ENCODE results near the gene KRTAP10-4. TPM values are rescaled to one million over a fixed set of nuclear protein-coding genes. Genes with fewer than 3 reads are reported as not detected.

KRTAP10-4 gene
- total and polyA plus RNA-seq, 2 donors (not counting 1 experiment from before 2014, with no cell fraction given): not detected

- H3K4me1 ChIP-seq (ENCODE audit: control insufficient read depth, extremely low read depth, insufficient read depth, low read length): no peaks in the 10 kb centered on the region
- DNase-seq (ENCODE audit: low read depth in 2 of 2): no peak
- TF ChIP-seq CTCF (conservative IDR thresholded peaks at IDR 0.05 in 1 of 2, IDR thresholded peaks at IDR 0.05 in 1 of 2; ENCODE audit: low read depth in 1 of 2, low read length in 2 of 2) (no peak), EZH2 (IDR thresholded peaks at IDR 0.05; ENCODE audit: low read length, missing control alignments) (no peak)
- no peaks in the 10 kb centered on the region for H4K20me1 ChIP-seq (ENCODE audit: control insufficient read depth, extremely low read depth, insufficient read depth, low read length)
- no peaks in the 10 kb centered on the region for H3K27me3 ChIP-seq (ENCODE audit: control insufficient read depth, insufficient read depth, low read length)
- H3K4me3 ChIP-seq (replicated peaks in 1 of 4; ENCODE audit: control extremely low read depth in 1 of 4, insufficient read depth in 1 of 4, low read depth in 3 of 4, low read length in 4 of 4): no peak overlapping the region
- H3K4me2 ChIP-seq (ENCODE audit: extremely low read depth, insufficient read depth, low read length): no peak overlapping the region
- H2AFZ ChIP-seq (ENCODE audit: low read length): no peak overlapping the region
- H3K9ac ChIP-seq (ENCODE audit: insufficient read depth, low read length): no peak overlapping the region
- no peaks in the 10 kb centered on the region for H3K79me2 ChIP-seq (ENCODE audit: control insufficient read depth, insufficient read depth, low read length)
- no peaks in the 10 kb centered on the region for H3K36me3 ChIP-seq (ENCODE audit: control insufficient read depth, insufficient read depth, low read length)
- no peak overlapping the region for H3K27ac ChIP-seq (ENCODE audit: insufficient read depth, low read length)
- H3K9me3 ChIP-seq (ENCODE audit: control insufficient read depth, insufficient read depth, low read depth, low read length): no peaks in the 10 kb centered on the region
These were observed 20.8 kb upstream of the KRTAP10-4 start for GRCh38 chr21:44552681-44553080.

DNA sequence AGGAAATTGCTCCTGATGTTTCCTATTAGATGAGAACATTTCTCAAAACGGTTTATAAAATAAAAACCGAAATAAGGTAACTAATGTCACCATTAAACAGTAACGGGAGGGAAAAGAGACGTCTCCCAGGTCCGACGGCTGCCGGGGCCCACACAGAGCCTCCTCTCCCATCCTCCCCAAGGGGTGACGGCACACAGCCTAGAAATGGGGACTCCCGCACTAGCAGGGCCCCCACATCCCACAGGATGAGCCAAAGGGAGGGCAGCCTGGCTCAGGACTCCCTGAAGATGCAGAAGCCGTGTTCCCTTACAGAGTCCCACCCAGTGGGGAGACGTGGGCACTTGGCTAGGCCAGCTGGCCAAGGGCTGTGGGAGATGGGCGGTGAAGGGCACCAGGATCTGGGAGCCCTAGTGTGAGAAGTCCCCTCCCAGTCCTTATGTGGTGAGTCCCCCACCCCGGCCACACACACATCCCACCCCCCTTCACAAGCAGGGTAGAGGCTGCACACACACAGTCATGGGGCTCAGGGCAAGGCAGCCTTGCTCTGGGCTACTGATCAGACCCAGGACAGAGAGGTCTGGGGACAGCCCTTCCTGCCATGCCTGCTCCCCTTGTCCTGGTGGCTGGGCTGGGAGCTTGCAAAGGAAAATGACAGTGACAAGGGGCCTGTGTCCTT lies 18.2 kb upstream of the KRTAP10-4 start:
- Histone ChIP-seq H3K79me2 (ENCODE audit: control insufficient read depth, insufficient read depth, low read length) (no peaks in the 10 kb centered on the region), H4K20me1 (ENCODE audit: control insufficient read depth, extremely low read depth, insufficient read depth, low read length) (no peaks in the 10 kb centered on the region), H2AFZ (ENCODE audit: low read length) (no peak overlapping the region), H3K9me3 (ENCODE audit: control insufficient read depth, insufficient read depth, low read depth, low read length) (no peaks in the 10 kb centered on the region), H3K27me3 (ENCODE audit: control insufficient read depth, insufficient read depth, low read length) (no peaks in the 10 kb centered on the region), H3K4me1 (ENCODE audit: control insufficient read depth, extremely low read depth, insufficient read depth, low read length) (no peaks in the 10 kb centered on the region), H3K9ac (ENCODE audit: insufficient read depth, low read length) (no peak overlapping the region), H3K4me3 (replicated peaks in 1 of 4; ENCODE audit: control extremely low read depth in 1 of 4, insufficient read depth in 1 of 4, low read depth in 3 of 4, low read length in 4 of 4) (no peak overlapping the region), H3K27ac (ENCODE audit: insufficient read depth, low read length) (no peak overlapping the region), H3K36me3 (ENCODE audit: control insufficient read depth, insufficient read depth, low read length) (no peaks in the 10 kb centered on the region), H3K4me2 (ENCODE audit: extremely low read depth, insufficient read depth, low read length) (no peak overlapping the region)
- DNase-seq (ENCODE audit: low read depth in 2 of 2): no peak
- TF ChIP-seq CTCF (conservative IDR thresholded peaks at IDR 0.05 in 1 of 2, IDR thresholded peaks at IDR 0.05 in 1 of 2; ENCODE audit: low read depth in 1 of 2, low read length in 2 of 2) (no peak), EZH2 (IDR thresholded peaks at IDR 0.05; ENCODE audit: low read length, missing control alignments) (no peak)

GRCh38 chr21:44556879-44557278 lies 16.6 kb upstream of the KRTAP10-4 start:
- H3K79me2 ChIP-seq (ENCODE audit: control insufficient read depth, insufficient read depth, low read length): no peaks in the 10 kb centered on the region
- no peak overlapping the region for H3K4me2 ChIP-seq (ENCODE audit: extremely low read depth, insufficient read depth, low read length)
- H3K9ac ChIP-seq (ENCODE audit: insufficient read depth, low read length): no peak overlapping the region
- DNase-seq (ENCODE audit: low read depth in 2 of 2): no peak
- H3K27me3 ChIP-seq (ENCODE audit: control insufficient read depth, insufficient read depth, low read length): no peaks in the 10 kb centered on the region
- H4K20me1 ChIP-seq (ENCODE audit: control insufficient read depth, extremely low read depth, insufficient read depth, low read length): no peaks in the 10 kb centered on the region
- no peaks in the 10 kb centered on the region for H3K9me3 ChIP-seq (ENCODE audit: control insufficient read depth, insufficient read depth, low read depth, low read length)
- no peak overlapping the region for H3K4me3 ChIP-seq (replicated peaks in 1 of 4; ENCODE audit: control extremely low read depth in 1 of 4, insufficient read depth in 1 of 4, low read depth in 3 of 4, low read length in 4 of 4)
- no peak for TF ChIP-seq EZH2 (IDR thresholded peaks at IDR 0.05; ENCODE audit: low read length, missing control alignments)
- TF ChIP-seq CTCF (conservative IDR thresholded peaks at IDR 0.05 in 1 of 2, IDR thresholded peaks at IDR 0.05 in 1 of 2; ENCODE audit: low read depth in 1 of 2, low read length in 2 of 2): no peak
- no peak overlapping the region for H2AFZ ChIP-seq (ENCODE audit: low read length)
- H3K27ac ChIP-seq (ENCODE audit: insufficient read depth, low read length): no peak overlapping the region
- no peaks in the 10 kb centered on the region for H3K36me3 ChIP-seq (ENCODE audit: control insufficient read depth, insufficient read depth, low read length)
- no peaks in the 10 kb centered on the region for H3K4me1 ChIP-seq (ENCODE audit: control insufficient read depth, extremely low read depth, insufficient read depth, low read length)
